WI38 (cell line): ENCODE measurements around the gene WSB1.
"Not testable (repeated sequence)": the region's sequence is repeated elsewhere in the genome, so short reads cannot be mapped to it uniquely, and the experiment has no call there.

Experiments used
- H3K4me3 ChIP-seq: 2 replicates; pipeline ENCODE4 v1.5.1; 2011; ENCODE audit warnings: low read depth, mild to moderate bottlenecking, control low read depth, low read length
- CTCF ChIP-seq: IDR thresholded peaks from 2 replicates; pipeline ENCODE4 v1.5.1; 2012; ENCODE audit warnings: low read depth, mild to moderate bottlenecking, control low read depth, low read length

WSB1 gene

GRCh38 chr17:27324771-27325339, 30.9 kb downstream of the WSB1 start:
- no peak overlapping the region for H3K4me3 ChIP-seq
- TF ChIP-seq CTCF: no peak

GRCh38 chr17:27326051-27326450, 32.1 kb downstream of the WSB1 start:
- H3K4me3 ChIP-seq: no peak overlapping the region
- no peak for TF ChIP-seq CTCF

- no peak overlapping the region for H3K4me3 ChIP-seq
- no peak for TF ChIP-seq CTCF
These were observed 32.7 kb downstream of the WSB1 start for GRCh38 chr17:27326585-27326984.

- TF ChIP-seq CTCF: no peak
- no peak overlapping the region for H3K4me3 ChIP-seq
These were observed 33.5 kb downstream of the WSB1 start for GRCh38 chr17:27327397-27327796.

GRCh38 chr17:27327871-27328270, 34.0 kb downstream of the WSB1 start:
- H3K4me3 ChIP-seq: no peak overlapping the region
- no peak for TF ChIP-seq CTCF

GRCh38 chr17:27328686-27329085, 34.8 kb downstream of the WSB1 start:
- not testable (repeated sequence) for H3K4me3 ChIP-seq

- no peak for TF ChIP-seq CTCF
- H3K4me3 ChIP-seq: no peak overlapping the region
These were observed 35.4 kb downstream of the WSB1 start for GRCh38 chr17:27329146-27329805.

- TF ChIP-seq CTCF: no peak
- H3K4me3 ChIP-seq: no peak overlapping the region
These were observed 38.1 kb downstream of the WSB1 start for GRCh38 chr17:27332047-27332393.
